ELR (cell line): ENCODE measurements around the gene CALML5.
"Not testable (repeated sequence)": the region's sequence is repeated elsewhere in the genome, so short reads cannot be mapped to it uniquely, and the experiment has no call there.

Source experiments
- DNase-seq: peaks from one replicate; pipeline ENCODE4 v3.0.0-alpha.2; 2015; ENCODE audit warnings: low read depth

The CALML5 gene

DNA sequence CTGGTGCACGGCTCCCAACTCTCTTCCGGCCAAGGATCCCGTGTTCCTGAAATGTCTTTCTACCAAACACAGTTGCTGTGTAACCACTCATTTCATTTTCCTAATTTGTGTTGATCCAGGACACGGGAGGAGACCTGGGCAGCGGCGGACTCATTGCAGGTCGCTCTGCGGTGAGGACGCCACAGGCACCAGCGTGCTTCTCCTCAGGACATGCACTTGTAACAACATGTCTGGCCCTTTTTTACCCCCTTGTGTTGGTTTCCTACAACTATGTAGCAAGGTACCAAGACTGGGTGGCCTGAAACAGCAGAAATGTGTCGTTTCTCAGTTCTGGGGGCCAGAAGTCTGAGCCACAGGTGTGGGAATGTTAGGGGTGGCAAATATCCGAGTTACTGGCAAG lies 18.2 kb downstream of the CALML5 start:
- no peak for DNase-seq

DNA sequence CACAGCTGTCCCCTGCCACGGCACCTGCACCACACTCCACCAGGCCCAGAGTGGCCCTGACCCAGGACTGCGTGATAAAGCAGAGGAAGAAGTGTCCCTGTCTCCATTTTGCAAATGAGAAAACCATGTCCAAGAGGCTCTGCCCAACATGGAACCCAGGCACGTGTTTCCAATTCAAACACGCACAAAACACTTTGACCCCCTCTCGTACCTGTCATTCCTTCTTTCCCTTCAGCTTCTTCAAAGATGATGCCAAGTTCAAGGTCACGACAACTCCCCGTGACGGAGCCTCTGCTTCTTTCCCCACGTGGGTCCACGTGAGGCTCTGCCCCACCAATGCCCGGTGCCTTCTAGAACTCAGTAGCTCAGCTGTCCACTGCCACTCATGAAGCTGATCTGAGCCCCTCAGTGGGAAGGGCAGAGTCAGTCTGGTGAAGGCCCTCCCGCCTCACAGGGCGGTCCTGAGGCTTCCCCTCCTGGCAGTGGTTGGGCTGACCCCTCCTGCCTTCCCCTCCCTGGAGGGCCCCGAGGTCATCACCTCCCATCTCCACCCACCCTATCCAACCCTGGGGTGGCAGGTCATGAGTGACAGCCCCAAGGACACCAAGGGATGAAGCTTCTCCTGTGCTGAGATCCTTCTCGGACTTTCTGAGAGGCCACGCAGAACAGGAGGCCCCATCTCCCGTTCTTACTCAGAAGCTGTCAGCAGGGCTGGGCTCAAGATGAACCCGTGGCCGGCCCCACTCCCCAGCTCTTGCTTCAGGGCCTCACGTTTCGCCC lies 19.0 kb downstream of the CALML5 start:
- DNase-seq = no peak

DNA sequence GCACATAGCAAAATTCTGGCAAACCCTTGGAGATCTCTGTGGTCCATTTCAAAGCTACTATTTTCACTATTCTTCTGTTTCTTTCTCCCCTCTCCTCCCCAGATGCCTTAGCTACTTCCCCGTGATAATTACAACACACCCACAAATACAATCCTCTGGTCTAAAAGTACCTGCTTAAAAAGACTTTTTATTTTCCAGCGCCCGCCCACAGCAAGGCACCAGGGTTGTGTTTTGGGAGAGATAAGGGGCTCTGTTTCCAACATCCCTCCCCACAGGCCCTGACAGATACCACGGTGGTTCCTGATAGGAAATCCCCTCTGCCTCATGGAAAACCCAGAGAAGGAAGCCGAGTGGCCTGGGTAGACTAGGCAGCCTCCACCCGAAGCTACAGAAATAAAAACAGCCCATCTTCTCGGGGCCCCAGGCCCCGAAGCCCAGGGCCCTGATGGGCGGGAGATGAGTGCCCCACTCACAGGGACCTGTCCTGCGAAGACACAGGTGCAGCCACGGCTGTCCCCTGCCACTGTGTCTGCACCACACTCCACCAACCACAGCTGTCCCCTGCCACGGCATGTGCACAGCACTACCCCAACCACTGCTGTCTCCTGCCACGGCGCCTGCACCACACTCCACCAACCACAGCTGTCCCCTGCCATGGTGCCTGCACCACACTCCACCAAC lies 19.7 kb downstream of the CALML5 start:
- DNase-seq = no peak

DNA sequence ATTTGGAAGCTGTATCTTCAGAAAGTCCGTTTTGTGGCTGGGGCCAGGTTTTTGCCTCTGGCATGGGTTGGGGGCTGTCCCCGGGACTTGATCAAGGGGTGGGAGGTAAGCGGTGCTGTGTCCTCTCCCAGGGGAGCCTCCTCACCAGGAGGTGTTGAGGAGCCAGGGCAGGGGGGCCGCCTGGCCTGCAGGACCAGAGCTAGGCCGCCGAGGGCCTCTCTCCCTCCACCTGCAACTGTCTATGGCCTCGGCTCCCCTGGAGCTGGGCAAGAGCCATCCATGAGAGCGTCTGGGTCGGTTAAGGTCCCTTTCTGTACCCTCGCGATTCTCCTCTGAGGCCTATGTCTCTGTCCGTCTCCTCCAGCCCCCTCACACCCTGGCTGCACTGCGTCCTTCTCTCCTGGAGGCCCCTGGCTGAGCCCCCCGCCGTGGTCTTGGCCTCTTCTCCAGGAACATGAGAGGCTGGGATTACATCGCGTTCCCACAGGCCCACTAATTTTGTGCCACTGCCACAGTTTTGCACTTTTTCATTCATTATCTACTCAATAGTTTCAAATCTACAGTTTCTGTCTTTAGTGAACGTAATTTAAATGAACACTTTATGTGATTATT lies 20.6 kb downstream of the CALML5 start:
- DNase-seq = no peak

DNA sequence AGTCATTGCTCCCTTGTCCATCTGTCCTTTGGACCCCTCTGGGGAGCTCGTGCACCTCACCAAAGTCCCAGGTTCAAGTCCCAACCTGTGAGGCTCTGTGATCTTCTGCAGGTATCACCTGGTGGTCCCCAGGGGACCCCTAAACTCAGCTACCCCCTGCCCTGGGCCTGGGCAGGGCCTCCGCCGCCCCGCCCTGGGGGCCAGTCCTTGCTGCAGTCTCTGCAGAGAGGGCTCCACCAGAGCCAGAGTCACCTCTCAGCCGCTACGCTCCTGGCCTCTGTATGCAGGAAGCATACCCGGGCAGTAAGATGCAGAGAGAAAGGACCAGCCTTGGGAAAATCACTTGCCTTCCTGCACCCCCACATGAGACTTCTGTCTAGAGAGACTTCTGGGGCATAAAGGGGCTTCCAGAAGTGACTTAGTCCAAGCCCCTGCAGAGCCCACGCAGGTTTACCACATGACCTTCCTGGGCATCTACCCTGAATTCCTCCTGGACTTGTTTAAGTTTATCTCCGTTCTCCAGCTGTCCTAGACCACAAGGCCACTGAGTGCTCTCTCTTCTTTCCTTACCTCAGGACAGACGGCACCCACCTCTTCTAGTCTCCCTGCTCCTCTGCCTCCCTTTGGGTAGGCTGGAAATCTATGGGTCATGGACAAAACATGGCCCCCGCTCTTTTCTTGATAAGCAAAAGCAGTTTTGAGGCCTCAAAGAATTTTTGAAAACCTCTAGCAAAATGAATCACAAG lies 21.2 kb downstream of the CALML5 start:
- no peak for DNase-seq

DNA sequence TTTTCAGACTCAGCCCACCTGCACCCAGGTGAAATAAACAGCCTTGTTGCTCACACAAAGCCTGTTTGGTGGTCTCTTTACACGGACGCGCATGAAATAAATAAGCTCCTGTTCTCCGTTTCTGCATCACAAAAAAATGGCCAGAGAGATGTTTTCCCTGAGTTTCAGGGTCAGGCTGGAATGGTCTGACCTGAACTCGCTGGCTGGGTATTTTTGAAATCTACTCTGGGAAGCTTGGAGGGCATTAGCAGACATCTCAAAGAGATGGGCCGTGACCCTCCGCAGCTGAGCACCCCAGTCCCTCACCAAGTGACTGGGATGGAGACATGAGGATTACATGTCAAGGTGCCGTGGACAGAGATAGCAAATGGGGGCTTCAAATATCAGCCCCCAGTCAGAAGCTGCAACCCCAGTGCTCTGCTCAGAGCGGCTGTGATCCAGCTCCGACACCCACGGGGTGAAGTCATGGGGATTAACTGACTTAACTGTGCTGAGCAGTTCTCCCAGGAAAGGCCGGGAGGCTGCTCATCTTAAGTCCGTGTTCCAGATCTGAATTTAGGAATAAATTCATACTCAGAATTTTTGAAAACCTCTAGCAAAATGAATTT lies 22.3 kb downstream of the CALML5 start:
- no peak for DNase-seq

DNA sequence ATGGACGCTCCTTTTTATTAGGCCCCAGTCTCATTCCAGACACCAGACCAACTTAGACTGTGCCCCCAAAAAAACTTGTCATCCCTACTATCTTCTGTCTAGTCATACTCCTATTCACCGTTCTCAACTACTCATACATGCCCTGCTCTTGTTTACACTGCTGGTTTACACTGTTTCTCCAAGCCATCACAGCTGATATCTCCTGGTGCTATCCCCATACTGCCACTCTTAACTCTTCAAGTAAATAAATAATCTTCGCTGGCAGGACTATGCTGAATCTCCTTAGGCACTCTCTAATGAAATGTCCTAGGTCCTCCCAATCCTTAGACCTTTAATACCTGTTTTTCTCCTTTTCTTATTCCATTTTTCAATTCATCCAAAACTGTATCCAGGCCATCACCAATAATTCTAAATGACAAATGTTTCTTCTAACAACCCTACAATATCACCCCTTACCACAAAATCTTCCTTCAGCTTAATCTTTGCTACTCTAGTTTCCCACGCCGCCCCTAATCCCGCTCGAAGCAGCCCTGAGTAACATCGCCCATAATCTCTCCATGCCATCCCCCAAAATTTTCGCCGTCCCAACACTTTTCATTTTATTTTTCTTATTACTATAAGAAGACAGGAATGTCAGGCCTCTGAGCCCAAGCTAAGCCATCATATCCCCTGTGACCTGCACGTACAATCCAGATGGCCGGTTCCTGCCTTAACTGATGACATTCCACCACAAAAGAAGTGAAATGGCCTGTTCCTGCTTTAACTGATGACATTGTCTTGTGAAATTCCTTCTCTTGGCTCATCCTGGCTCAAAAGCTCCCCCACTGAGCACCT lies 23.2 kb downstream of the CALML5 start:
- not testable (repeated sequence) for DNase-seq

DNA sequence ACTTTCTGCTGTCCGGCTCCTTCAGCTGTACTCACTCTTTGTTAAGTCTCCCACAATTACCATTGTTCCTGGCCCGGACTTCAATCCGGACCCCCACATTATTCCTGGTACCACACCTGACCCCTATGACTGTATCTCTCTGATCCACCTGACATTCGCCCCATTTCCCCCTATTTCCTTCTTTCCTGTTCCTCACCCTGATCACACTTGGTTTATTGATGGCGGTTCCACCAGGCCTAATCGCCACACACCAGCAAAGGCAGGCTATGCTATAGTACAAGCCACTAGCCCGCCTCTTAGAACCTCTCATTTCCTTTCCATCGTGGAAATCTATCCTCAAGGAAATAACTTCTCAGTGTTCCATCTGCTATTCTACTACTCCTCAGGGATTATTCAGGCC lies 24.3 kb downstream of the CALML5 start:
- not testable (repeated sequence) for DNase-seq

DNA sequence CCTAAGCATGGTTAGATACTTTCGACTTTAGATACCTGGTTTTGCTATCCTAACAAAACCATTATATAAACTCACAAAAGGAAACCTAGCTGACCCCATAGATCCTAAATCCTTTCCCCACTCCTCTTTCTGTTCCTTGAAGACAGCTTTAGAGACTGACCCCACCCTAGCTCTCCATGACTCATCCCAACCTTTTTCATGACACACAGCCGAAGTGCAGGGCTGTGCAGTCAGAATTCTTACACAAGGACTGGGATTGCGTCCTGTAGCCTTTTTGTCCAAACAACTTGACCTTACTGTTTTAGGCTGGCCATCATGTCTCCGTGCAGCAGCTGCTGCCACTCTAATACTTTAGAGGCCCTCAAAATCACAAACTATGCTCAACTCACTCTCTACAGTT lies 24.7 kb downstream of the CALML5 start:
- peak; percentile 71 for DNase-seq

DNA sequence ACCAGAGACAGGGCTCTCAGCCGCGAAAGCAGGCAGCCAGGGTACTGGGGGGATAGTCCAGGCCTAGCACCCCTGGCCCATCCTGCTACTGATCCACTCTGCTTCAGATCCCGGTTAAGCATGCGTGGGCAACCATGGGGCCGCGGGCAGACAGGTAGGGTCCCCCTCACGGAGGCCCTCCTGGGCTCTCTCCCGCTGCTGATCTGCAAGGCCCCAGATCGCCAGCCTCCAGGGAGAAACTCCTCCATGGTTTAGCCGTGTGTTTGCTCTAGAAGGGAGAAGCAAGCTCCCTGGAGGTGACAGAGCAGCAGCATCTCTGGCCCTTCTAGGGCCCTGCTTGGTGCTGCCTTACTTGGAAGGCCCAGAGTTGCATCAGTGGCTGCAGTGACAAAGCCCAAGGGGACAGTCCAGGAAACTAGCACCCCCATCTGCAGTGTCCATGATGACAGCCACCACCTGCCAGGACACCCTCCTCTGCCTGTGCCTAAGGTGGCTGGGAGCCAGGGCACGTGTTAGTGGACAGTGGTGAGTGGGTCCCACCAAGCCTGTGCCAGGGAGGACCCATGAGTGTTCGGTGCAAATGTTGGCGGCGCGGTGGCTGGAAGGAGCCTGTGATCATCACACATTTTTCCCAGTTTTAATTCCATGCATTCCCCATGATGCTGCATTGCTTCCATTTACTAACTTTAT lies 29.2 kb downstream of the CALML5 start:
- DNase-seq = no peak

DNA sequence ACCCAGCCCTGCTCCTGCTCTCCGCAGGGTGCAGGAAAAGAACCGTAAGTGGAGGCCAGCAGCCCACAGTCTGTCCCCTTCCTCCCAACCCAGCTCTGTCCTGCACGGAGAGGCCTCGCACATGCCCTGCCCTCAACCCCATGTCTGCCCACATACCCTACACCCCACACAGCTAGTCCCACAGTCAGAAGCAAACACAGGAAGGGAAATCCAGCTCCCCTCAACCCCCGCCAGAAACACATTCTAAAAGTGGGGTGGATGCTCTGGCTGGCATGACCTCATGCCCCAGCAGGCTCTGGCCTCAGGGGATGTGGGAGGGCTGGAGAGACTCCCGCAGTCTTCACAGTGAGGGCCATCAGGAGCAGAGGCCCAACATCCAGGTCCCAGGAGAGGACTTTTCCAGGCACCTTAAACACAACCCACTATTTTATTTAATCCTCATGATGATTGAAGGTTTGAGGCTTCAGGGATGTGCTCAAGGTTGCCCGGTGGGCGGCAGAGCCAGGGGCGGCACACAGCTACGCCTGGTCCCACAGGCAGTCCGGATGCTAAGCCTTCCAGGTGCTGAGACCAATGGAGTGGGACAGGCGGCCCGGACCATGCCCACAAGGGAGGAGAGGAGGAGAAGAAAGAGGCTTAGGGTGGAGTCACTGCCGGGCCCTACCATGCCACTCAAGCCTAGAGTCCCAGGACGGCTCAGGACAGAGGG lies 29.9 kb downstream of the CALML5 start:
- no peak for DNase-seq

DNA sequence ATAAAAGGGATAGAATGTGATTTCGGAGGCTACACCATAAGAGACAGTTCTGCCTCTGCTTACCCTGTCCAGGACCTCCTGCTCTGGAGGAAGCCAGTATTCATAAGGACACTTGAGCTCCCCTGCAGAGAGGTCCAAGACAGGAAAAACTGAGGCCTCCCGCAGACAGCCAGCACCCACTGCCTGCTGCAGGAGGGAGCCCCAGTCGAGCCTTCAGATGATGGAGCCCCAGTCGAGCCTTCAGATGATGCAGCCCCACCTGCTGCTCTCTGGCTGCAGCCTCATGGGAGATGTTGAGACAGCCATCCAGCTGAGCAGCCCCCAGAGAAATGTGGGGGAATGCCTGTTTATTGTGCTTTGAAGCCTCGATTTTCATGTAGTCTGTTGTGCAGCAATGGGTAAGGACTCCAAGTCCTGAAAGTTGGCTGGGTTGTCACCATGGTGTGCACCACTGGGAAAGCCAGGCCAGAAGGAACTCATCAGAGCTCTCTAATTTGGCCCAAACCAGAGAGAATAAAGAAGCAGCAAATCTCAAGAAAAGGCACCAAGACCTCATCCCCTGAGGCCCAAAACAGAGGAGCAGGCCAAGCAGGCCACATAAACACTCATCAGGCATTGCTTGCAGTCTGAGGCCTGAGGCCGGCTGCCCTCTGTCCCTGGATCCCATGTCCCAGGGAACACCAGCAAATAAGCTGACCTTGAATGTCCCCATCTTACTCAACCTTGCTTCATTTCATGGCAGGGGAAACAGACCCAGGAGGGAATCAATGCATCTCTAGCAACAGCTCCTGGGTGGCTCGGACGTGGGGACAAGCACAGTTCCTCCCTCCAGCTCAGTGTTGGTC lies 30.9 kb downstream of the CALML5 start:
- DNase-seq = no peak

DNA sequence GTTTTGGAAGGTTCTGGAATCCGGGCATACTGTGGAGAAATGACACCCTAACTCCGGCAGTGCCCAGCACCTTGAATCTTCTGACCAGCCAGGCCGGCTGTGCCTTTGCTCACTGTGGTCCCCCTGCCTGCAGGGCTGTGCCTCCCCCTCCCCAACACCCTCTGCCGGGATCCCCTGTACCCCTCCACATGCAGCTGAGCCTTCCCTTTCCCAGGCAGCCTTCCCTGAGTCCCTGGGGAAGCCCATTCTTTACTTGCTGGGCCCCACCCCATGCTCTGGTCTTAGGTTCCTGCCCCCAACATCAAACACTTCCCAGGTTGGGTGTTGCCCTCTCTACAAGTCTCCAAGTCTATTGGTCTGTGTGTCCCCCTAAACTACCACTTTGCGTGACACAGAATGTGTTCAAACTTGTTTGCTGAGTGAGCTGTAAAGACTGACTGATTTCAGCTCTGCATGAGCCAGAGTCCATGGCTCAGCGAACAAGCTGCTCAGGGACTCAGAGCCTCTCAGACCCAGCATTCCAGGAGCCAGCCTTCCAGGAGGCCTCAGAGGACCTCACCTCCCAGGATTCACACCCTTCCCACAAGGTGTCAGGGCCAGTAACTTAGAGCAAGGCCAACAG lies 31.6 kb downstream of the CALML5 start:
- DNase-seq = no peak

DNA sequence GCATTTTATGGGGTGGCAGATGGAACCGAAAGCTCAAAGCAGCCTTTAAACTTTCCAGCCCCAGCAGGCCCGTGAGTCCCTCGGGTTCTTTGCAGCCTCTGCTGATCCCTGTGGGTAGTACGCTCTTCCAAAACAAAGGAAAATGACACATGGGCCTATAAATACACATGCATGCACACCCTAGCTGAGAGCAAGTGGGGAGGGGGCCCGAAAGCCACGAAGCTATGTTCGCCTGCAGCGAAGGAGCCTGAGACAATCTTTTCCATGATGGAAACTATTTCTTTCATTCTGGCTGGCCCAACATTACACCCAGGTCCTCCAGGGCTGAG lies 32.2 kb downstream of the CALML5 start:
- no peak for DNase-seq

DNA sequence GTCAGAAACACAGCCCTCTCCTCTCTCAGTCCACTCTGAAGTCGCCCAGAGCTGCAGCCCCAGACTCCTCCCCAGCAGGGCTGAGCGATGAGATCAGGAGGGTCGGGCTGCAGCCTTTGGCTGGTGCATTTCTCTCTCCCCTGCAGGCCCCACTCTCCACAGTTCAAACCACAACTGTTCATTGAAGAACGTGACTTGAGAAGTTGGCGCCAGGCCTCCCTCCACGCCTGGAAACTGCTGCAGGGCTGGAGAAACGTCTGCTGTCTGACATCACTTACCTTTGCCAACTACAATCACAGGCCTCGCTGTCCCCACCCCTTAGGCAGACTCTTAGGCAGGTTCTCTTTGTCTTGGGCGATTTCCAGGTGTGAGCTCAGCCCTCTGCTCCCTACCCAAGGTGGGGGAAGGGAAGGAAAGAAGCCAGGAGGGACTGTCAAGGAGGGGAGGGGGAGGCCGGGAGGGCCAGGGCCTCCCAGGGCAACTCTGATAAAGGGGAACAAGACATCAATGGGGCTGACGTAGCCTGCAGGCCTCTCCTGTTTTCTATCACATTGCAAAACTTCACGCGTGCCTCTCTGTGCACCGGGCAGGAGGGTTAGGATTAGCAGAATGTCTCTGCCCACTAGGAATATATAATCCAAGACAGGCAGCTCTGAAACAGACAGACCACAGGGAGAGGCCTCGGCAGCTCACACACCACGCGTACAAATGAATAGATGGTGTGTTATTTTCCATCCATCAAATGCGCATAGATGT lies 32.7 kb downstream of the CALML5 start:
- DNase-seq = peak; percentile 48

DNA sequence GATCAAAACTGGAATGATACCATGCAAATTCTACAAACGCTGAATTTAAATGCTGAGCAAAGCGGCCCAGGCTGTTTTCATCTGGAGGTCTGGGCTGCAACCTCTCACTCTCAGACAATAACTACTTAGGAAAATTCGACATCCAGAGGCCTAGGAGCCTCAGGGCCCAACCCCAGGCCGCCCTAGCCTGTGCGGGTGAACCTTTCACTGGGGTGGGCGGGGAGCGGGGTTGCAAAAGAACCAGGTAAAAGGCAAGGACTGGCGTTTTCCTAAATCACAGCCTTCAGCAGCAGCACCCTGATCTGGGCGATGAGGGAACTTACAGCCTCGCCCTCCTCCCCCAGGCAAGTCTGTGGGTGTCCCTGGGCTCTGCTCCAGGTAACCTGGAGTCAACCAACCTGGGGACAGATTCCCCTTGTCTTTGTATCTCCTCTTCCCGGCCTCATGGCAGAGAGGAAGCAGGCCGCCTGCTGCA lies 33.4 kb downstream of the CALML5 start:
- no peak for DNase-seq

DNA sequence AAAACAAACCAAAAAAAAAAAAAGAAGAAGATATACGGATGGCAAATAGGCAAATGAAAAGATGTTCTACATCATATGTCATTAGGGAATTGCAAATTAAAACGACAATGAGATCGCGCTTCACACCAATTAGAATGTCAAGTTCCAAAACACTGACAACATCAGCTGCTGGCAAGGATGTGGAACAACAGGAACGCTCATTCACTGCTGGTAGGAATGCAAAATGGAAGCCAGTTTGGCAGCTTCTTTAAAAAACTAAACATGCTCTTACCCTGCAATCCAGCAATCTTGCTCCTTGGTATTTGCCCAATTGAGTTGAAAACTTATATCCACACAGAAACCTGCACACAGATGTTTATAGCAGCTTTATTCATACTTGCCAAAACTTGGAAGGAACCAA lies 34.8 kb downstream of the CALML5 start:
- DNase-seq = no peak

DNA sequence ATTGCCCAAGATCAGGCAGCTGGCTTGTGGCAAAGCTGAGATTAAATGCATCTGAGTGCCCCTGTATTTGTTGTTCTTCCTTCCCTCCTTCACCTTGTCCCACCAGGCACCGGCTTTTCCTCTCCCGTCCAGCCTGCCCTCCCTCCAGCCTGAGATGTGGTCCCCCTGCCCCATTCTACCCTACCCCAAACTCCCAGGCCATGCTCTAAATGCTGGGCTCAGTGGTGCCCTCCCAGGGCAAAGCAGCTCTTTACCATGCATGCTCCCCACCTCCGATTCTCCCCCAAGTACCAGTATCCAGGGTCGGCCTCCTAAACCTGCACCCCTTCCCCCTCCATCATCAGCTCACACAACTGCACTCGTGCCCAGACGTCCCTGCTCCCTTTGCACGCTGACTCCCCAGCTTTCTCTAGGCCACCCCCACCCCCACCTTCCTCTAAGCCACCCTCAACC lies 36.5 kb downstream of the CALML5 start:
- no peak for DNase-seq
